ENCODE measurements around the gene TADA1. TPM values are rescaled to one million over a fixed set of nuclear protein-coding genes. Genes with fewer than 3 reads are reported as not detected.

The TADA1 gene
- total and polyA plus RNA-seq, 9 donors, result 9.8 to 15.0 (median 11.5) TPM

GRCh38 chr1:166874464-166874863 lies 1.6 kb downstream of the TADA1 start:
- H3K36me3 ChIP-seq, result no peaks in the 10 kb centered on the region
- H3K4me3 ChIP-seq, result no peak overlapping the region
- intact Hi-C loops (cut with DNase I), result no loop called here
- H3K9me3 ChIP-seq, result no peaks in the 10 kb centered on the region
- no peaks in the 10 kb centered on the region for H3K27me3 ChIP-seq
- TF ChIP-seq CTCF (IDR thresholded peaks at IDR 0.05) (no peak), POLR2A (IDR thresholded peaks at IDR 0.05) (no peak), EP300 (IDR thresholded peaks at IDR 0.05) (no peak)
- 95 to 98% (median 96%) methylated on average over 8 of the region's 8 CpGs for WGBS, 3 donors
- DNase-seq, result no peak
- H3K4me1 ChIP-seq (ENCODE audit: insufficient read depth), result no peaks in the 10 kb centered on the region
- H3K27ac ChIP-seq, result no peak overlapping the region

- TF ChIP-seq CTCF (IDR thresholded peaks at IDR 0.05) (no peak), POLR2A (IDR thresholded peaks at IDR 0.05) (no peak), EP300 (IDR thresholded peaks at IDR 0.05) (no peak)
- no peaks in the 10 kb centered on the region for H3K4me1 ChIP-seq (ENCODE audit: insufficient read depth)
- no peaks in the 10 kb centered on the region for H3K27me3 ChIP-seq
- WGBS, 3 donors, result 90 to 98% (median 94%) methylated on average over 4 of the region's 4 CpGs
- intact Hi-C loops (cut with DNase I), result no loop called here
- H3K27ac ChIP-seq, result no peak overlapping the region
- H3K9me3 ChIP-seq, result no peaks in the 10 kb centered on the region
- no peak for DNase-seq
- H3K4me3 ChIP-seq, result no peak overlapping the region
- H3K36me3 ChIP-seq, result no peaks in the 10 kb centered on the region
These were observed 5.5 kb downstream of the TADA1 start for GRCh38 chr1:166870584-166870983.

- intact Hi-C loops (cut with DNase I), result no loop called here
- no peak for DNase-seq
- 51 to 60% (median 58%) methylated on average over 3 of the region's 3 CpGs for WGBS, 3 donors
These were observed 6.6 kb downstream of the TADA1 start for GRCh38 chr1:166869318-166870099.

GRCh38 chr1:166868639-166869038 lies 7.4 kb downstream of the TADA1 start:
- H3K27ac ChIP-seq, result no peak overlapping the region
- 80 to 82% (median 80%) methylated on average over 7 of the region's 7 CpGs for WGBS, 3 donors
- DNase-seq, result no peak
- no peaks in the 10 kb centered on the region for H3K4me1 ChIP-seq (ENCODE audit: insufficient read depth)
- H3K36me3 ChIP-seq, result no peaks in the 10 kb centered on the region
- TF ChIP-seq POLR2A (IDR thresholded peaks at IDR 0.05), result no peak
- no peak for TF ChIP-seq CTCF (IDR thresholded peaks at IDR 0.05)
- no peak for TF ChIP-seq EP300 (IDR thresholded peaks at IDR 0.05)
- no peaks in the 10 kb centered on the region for H3K9me3 ChIP-seq
- H3K27me3 ChIP-seq, result no peaks in the 10 kb centered on the region
- H3K4me3 ChIP-seq, result no peak overlapping the region
- intact Hi-C loops (cut with DNase I), result no loop called here

More at GRCh38 chr1:166869318-166870099, 6.6 kb downstream of the TADA1 start:
- Histone ChIP-seq H3K9me3 (no peaks in the 10 kb centered on the region), H3K4me1 (ENCODE audit: insufficient read depth) (no peaks in the 10 kb centered on the region), H3K36me3 (no peaks in the 10 kb centered on the region), H3K4me3 (no peak overlapping the region), H3K27me3 (no peaks in the 10 kb centered on the region), H3K27ac (no peak overlapping the region)
- TF ChIP-seq EP300 (IDR thresholded peaks at IDR 0.05) (no peak), CTCF (IDR thresholded peaks at IDR 0.05) (no peak)
